Measurements from ENCODE around the gene SLC15A4.

DNA sequence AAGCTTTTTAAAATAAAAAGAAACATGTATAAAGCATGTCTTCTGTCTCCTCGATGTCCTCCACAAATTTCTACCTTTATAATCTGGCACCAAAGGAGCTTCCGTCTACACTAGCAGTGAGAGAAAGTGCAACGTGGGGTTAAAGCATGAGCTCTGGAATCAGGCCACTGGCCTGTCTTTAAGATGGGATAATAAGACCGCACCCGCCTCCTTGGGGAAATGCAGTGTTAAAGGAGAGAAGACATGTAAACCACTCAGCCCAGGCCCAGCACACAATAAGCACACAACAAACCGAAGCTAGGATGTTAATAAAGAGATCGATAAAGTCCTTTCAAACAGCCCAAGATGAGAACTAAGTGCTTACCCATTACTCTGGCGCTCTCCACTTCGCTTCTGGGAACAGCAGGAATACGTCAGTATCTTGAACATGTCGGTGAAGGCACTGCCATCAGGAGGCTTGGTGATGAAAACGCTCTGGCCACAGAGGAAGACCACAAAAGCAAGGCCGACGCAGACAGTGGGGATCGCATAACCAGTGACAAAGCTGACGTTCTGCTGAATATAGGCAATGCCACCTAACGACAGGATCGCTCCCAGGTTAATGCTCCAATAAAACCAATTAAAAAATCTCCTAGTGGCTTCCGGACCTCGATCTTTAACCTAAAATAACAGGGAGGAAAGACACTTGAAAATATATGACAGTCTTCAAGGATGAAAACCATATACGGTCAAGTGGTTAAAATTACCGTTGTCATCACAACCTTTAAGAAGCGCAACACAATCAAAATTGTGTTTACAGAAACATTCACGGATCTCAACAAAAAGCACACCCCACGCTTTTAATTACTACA is 9.1 kb downstream of the SLC15A4 start:
- TF ChIP-seq CTCF (IDR thresholded peaks at IDR 0.05; ENCODE audit: extremely low read depth in 1 of 2, insufficient read depth in 1 of 2, low read depth in 1 of 2, low read length in 2 of 2) (no peak), POLR2AphosphoS5 (IDR thresholded peaks at IDR 0.05; ENCODE audit: insufficient read depth, low read depth, low read length) (no peak), POLR2A (IDR thresholded peaks at IDR 0.05; ENCODE audit: low read depth, low read length) (no peak), EZH2 (IDR thresholded peaks at IDR 0.05; ENCODE audit: borderline replicate concordance, low read depth, low read length, severe bottlenecking) (no peak)

All from endothelial cell of umbilical vein (primary cell).